Erythroblast (primary cell): ENCODE results near the gene TAF8.
"Not testable (repeated sequence)": the region's sequence is repeated elsewhere in the genome, so short reads cannot be mapped to it uniquely, and the experiment has no call there.

Source experiments
- DNase-seq, 2 experiments: peaks; one replicate each; lab custom pipeline; 2025; lab: John Stamatoyannopoulos, UW
- GATA1 ChIP-seq: IDR thresholded peaks from 2 replicates; pipeline ENCODE4 v1.6.1; 2011; ENCODE audit warnings: low read depth, mild to moderate bottlenecking, control low read depth, low read length, moderate library complexity
- POLR2A ChIP-seq: IDR thresholded peaks from 2 replicates; pipeline ENCODE4 v1.6.1; 2011; ENCODE audit warnings: mild to moderate bottlenecking, low read length

TAF8 gene, protein sequence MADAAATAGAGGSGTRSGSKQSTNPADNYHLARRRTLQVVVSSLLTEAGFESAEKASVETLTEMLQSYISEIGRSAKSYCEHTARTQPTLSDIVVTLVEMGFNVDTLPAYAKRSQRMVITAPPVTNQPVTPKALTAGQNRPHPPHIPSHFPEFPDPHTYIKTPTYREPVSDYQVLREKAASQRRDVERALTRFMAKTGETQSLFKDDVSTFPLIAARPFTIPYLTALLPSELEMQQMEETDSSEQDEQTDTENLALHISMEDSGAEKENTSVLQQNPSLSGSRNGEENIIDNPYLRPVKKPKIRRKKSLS

DNA sequence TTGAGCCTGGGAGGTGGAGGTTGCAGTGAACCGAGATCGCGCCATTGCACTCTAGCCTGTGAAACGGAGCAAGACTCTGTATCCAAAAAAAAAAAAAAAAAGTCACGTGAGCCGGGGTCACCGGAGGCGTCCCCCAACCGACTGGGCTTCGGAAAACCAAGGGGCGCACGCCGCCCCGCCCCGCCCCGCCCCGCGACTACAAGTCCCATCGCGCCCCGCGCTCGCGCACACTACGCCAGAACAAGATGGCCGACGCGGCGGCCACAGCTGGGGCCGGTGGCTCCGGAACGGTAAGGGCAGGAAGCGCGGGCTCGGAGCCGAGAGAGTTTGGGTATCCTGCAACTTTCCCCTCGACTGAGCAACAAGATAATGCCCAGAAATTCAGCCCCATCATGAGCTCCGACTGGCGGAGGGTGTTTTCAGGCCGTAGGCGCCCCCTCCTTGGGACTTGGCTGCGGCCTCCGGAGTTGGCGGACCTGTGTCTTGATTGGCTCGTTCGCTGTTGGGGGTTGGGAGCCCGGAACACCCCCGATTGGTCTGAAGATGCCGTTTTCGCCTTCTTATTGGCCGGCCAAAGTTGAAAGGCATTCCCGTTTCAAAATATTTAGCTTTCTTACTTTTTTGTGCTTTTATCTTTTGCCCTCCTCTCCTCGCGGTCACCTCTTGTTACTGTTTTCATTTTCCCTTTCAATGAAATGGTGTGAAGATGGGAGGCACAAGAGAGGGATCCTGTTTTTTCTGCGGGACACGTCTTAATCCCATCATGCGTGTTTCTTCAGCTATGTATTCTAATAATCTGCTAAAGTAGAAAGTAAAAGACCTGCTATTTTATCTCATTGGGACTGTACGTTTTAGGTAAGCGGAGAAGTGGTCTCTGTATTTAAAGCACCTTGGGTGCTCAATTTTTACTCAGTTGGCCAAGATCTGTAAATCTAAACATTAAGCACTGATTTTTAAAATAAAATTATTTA, at the start of gene TAF8:
TSS of gene TAF8 (plus strand) at position 228 of the 971 bp plus-strand sequence. CDS start at position 246, 18 bp downstream.
- DNase-seq = peak; percentile 95 to 96
- TF ChIP-seq POLR2A = peak; percentile 98
- TF ChIP-seq GATA1 = no peak

DNA sequence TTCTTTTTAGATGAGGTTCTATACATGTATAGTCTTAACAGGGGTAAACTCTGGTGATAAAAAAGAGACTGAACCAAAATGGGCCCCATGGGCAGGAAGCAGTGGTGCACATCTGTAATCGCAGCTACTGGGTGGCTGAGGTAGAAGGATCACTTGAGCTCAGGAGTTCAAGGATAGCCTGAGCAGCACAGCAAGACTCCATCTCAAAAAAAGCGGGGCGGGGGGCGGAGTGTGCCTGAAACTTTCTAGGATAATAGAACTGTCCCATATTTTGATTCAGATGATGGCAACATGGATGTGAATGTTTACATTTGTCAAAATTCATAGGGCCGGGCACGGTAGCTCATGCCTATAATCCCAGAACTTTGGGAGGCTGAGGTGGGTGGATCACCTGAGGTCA, 48.8 kb upstream of the TAF8 start:
- TF ChIP-seq GATA1 = no peak
- no peak for TF ChIP-seq POLR2A
- DNase-seq = no peak

DNA sequence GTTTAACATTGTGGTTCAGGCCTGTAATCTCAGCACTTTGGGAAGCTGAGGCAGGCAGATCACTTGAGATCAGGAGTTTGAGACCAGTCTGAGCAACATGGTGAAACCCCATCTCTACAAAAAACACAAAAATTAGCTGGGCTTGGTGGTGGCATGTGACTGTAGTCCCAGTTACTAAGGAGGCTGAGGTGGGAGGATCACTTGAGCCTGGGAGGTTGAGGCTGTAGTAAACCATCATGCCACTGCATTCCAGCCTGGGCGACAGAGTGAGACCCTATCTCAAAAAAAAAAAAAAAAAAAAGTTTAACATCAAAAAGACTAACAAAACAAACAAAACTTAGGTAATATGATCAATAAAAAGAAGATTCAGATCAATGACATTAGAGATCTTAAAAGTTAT, 46.7 kb upstream of the TAF8 start:
- DNase-seq = not testable (repeated sequence)

DNA sequence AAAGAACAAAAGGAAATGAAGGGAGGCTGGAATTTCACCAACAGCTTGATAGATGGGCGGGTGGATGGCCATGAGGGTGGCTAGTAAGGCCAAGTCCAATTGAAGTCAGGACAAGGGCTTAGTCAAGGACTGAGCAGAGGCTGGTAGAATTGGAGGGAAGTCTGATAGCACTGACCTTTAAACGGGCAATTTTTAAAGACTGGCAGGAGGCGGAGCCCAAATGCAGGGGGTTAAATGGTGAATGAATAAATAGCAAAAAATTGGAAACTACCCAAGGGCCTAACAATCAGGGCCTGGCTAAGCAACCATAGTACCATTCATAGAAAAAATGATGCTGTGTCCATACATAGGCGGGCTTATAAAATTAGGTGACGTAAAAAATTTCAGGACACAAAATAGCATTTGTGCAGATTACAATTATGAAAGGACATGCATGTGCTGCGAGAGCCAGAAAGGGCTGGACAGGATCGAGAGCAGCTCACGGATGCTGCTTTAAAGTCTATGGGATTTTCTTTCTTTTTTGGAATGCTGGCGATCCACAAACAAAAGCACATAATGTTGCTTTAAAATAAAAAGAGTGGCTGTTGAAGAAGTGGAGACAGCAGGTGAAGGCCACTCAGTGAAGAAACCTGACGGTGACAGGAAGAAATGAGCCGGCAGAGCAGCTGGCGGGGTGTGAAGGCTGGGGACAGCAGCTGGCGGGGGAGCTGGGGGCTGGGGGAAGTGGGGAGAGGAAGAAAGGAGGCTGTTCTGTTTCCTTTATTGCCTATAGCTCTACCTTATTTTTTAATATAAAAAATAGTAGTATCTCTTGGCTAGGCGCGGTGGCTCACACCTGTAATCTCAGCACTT, 42.8 kb upstream of the TAF8 start:
- no peak for TF ChIP-seq POLR2A
- no peak for DNase-seq

DNA sequence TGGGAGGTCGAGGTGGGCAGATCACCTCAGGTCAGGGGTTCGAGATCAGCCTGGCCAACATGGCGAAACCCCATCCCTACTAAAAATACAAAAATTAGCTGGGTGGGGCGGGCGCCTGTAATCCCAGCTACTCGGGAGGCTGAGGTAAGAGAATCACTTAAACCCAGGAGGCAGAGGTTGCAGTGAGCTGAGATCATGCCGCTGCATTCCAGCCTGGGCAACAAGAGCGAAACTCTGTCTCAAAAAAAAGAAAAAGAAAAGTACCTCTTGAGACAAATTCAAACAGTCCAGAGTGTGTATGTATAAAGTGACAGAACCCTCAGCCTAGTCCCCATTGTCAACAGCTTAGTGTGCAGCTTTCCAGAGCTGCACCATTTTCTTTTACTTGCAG, 42.2 kb upstream of the TAF8 start:
- DNase-seq = not testable (repeated sequence)

DNA sequence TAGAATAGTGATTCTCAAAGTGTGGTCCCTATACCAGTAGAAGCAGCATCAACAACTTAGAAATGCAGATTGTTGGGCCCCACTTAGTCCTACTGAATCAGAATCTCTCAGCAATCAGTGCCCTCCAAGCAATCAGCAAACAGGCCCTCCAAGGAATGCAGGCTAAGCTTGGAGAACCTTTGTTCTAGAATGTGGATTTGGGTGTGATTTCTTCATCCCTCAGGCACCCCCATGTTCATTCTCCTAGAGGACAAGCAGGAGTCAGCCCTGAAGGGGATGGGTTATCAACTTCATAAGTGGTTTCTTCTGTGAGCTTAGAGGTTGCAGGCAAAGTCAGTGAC, 40.5 kb upstream of the TAF8 start:
- DNase-seq = no peak
- TF ChIP-seq POLR2A = no peak
- TF ChIP-seq GATA1 = no peak

DNA sequence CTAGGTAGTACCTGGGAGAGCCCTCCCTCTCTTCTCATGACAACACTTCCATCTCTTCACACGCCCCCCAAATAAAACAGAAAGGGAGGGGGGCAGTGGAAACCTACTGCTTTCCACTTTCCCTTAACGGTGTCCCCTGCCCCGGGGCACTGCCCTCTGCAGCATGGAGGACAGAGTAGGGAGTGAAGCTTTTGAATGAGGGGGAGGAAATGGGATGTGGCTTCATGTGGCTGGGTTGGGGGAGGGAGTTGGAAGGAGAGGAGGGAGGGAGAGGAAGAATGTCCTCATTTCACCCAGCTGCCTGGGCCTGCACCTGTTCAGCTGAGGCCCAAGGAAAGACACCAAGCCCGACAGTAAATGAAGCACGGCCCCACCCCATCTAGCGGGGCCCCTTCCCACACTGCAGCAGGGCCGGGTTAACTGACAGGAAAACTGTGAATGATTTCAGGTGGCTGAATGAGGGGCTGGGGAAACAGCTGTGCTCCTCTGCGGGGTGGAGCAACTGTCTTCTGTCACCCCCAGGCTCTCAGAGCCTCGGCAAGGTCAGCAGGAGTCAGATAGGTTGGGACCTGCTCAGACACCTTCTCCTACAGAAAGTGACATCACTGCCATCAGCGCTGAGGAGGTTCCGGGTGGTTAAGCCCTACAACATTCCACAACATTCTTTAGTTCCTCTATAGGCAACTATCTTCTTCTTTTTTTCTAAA, 40.0 kb upstream of the TAF8 start:
- DNase-seq = peak; percentile 38 to 47
- TF ChIP-seq GATA1 (no peak), POLR2A (no peak)

DNA sequence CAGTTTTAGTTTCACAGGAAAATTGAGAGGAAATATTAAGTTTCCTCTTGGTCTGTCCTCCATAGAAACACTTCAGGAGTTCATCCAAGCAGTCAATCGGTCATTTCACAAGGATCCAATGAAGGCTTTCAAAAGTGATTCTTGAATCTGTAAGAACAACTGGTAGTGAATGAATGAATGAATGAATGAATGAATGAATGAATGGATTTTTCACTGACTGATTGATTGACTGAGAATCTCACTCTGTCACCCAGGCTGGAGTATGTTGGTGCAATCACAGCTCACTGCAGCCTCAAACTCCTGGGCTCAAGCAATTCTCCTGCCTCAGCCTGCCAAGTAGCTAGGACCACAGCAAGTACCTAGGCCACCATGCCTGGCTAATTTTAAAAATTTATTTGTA, 39.4 kb upstream of the TAF8 start:
- no peak for DNase-seq
- TF ChIP-seq POLR2A = no peak
- TF ChIP-seq GATA1 = no peak

DNA sequence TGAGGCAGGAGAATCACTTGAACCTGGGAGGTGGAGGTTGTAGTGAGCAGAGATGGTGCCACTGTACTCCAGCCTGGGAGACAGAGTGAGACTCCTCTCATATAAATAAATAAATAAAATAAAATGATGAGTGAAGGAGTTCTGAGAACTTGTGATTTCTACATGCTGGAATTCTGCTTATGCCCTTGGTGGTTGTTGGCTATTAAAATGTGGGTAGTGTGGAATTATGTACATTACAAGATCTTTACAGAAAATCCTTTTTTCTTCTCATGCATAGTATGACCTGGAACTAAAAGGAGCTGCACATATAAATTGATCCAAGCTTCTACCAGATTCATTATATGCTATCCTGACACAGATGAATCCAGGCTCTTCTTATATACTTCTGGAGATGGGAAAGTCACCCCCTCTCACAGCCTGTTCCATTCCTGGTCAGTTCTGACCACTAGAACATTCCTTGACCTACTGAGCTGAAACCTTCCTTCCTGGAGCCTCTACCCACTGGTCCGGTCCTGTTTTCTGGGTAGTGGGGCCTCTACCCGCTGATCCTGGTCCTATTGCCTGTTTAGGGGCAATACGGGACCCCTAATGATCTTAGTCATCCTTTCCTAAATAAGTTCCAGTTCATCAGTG, 37.7 kb upstream of the TAF8 start:
- no peak for DNase-seq
- TF ChIP-seq GATA1 (no peak), POLR2A (no peak)

DNA sequence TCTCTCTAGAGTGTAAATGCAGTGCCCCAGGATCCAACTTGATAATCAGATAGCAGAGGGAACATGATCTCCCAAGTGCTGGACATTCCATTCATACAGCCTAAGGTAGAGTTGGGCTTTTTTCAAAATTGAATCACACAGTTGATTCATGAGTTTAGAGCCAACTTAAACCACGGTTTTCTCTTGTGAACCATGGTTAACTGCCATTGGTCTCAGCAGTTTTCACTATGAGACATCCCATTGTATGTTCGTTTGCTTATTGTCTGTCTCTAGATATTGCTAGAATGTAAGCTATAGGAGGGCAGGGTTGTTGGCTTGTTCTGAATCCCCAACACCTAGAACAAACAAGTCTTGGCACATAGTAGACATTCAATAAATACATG, 37.2 kb upstream of the TAF8 start:
- no peak for TF ChIP-seq GATA1
- no peak for TF ChIP-seq POLR2A
- no peak for DNase-seq

DNA sequence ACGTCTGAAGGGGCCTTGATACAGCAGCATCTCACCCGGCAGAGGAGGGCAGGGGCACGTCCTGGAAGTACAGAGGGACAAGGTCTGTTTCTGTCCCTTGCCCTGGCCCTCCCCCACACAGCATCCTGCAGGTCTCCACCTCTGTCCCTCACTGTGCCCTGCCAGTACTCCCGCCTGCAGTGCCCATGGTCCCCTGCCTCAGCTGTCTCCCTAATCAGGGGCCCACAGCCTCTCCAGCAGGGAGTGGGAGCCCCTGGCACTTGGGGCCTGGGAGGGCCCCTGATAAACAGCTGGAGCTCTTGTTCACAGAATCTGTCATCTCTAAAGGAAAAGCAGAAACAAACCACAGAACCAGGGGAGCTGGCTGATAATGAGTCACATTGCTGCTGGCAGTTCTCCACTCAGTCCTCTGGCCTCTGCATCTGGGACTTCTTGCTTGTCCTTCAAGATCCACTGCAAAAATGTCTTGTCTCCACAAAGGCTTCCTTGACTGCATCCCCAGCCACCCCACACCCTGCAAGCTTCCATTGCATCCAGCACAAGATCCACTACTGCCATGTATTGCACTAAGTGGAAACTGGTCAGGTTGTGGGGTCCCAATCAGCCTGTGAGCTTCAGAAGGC, 33.2 kb upstream of the TAF8 start:
- DNase-seq = peak; percentile 94 to 99
- TF ChIP-seq GATA1 (peak; percentile 97), POLR2A (peak; percentile 80)

DNA sequence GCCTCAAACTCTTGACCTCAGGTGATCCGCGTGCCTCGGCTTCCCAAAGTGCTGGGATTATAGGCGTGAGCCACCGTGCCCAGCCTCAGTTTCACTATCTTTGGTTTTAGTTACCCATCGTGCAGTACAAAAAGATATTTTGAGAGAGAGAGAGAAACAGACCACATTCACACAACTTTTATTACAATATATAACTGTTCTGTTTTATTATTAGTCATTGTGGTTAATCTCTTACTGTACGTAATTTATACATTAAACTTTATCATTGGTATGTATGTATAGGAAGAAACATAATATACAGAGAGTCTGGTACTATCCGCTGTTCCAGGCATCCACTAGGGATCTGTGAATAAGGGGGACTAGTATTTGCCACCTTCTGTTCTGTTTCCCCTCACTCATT, 29.4 kb upstream of the TAF8 start:
- no peak for DNase-seq
- TF ChIP-seq POLR2A = no peak
- TF ChIP-seq GATA1 = no peak
